NT2/D1 (cell line): ENCODE measurements around the gene EFCC1.

Source experiments
- YY1 ChIP-seq: IDR thresholded peaks from 2 replicates; pipeline ENCODE4 v1.6.1; 2011; ENCODE audit not compliant: insufficient read length, insufficient read depth
- ZNF274 ChIP-seq: IDR thresholded peaks from 2 replicates; pipeline ENCODE4 v1.6.1; 2011; ENCODE audit warnings: mild to moderate bottlenecking, low read depth, low read length

DNA sequence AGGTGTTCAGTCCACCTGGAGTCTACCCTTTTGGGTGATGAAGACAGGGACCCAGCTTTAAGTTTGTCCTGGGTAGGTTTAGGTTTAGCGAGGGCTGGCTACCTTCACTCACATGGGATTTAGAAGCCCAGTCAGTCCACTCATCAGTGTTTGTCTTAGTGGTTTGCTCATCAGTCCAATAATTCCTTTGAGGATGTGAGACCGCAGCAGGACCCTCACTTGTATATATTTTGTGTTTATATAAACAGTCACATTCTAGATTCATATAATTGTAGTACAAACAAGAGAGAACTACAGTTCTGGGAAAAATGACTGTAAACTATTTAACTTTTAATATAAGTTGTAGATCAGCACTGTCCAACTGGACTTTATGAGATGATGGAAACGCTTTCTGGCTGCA is 18.2 kb downstream of the EFCC1 start:
- TF ChIP-seq ZNF274 (no peak), YY1 (no peak)
